Umbilical cord (tissue), 2 donors: ENCODE measurements around the gene GAD1. TPM values are rescaled to one million over a fixed set of nuclear protein-coding genes. Genes with fewer than 3 reads are reported as not detected.

Experiments
- DNase-seq: peaks from one replicate; pipeline ENCODE4 v3.0.0-alpha.2; 2015; ENCODE audit warnings: low spot score
- total RNA-seq: library from RNA; depleted of rRNA; stranded (reverse); fragments of >200 nt; gene quantifications from one replicate; pipeline ENCODE4 v1.2.3, GENCODE V29; 2014; ENCODE audit warnings: low replicate concordance; ENCODE audit not compliant: insufficient read depth

GAD1 gene
- total RNA-seq, 1 donor from 2014 or later: 4.3 TPM

- DNase-seq: no peak
Observed at GRCh38 chr2:170818036-170818751, 1.5 kb downstream of the GAD1 start.

GRCh38 chr2:170818752-170819470, 2.2 kb downstream of the GAD1 start:
- DNase-seq: no peak

- DNase-seq: no peak
Observed at GRCh38 chr2:170819680-170820664, 3.3 kb downstream of the GAD1 start.

DNA sequence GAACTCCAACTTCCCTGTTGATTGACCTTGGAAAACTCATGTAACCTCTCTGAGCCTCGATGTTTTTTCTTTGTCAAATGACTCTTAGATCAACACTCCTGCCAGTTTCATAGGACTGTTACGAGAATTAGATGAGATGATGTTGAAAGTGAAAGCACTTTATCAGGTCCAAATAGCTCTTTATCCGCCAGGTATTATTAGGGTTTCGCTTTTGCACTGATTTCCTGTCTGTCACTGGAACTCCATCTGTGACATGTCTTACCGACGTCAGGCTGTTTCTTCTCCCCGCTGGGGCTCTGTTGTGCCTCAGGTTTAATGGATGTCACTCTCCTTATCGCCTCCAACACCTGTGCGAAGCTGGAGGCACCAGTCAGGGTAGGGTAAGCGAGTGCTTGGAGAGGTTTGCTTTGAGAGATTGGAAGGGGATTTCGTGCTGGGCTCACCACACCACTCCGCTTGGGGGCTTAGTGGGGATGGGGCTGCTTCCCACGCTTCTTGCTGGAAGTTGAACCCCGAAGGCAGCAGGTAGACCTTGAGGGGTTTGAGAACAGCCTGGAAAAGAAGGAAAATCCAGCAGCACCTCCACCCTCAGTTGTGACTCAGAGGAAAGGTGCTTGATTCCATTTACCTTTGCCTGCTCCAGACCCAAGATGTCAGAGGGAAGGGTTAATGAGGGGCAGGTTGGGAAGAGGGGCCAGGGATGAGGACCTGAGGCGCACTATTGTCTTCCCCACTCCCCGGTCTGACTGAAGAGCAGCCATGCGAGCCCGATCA, 4.3 kb downstream of the GAD1 start:
- no peak for DNase-seq

GRCh38 chr2:170821531-170822289, 5.0 kb downstream of the GAD1 start:
- DNase-seq: no peak

GRCh38 chr2:170822290-170823087, 5.8 kb downstream of the GAD1 start:
- no peak for DNase-seq

DNA sequence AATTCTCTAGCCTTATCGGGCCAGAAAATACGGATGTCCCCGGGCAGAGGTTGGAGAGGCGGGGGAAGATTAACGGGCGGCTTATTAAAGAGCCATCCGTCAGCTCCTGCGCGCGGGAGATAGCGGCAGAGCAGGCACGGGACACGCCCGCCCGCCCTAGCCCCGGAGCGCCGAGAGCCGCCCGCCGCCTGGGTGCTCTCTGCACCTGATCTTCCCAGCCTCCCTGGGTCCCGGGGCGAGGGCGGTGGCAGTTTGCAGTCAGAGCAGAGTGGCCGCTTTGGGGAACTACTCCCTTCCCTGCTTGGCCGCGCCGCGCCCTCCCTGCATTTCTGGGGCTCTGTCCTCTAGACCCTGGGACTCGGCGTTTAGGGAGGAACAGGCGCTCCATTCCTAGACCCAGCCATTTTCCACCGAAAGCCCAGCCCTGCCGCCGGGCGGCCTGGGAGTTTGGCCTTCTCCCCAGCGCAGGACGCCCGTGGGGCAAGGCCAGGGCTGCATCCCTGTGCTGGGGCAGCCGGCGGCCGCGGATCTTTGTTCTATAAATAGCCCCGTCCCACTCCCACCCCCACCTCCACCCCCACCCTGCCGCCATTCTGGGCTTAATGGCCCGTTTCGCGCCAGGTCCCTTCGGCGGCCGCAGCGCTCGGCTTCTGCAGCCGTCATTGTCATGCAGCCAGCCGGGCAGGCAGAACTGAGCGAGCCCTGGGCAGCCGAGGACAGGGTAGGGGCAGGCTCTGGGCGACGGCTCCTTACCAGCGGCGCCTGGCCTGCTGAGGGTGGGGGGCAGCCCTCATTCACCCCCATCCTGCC, 6.6 kb downstream of the GAD1 start:
- no peak for DNase-seq

- DNase-seq: no peak
Observed at GRCh38 chr2:170823898-170824215, 7.2 kb downstream of the GAD1 start.

DNA sequence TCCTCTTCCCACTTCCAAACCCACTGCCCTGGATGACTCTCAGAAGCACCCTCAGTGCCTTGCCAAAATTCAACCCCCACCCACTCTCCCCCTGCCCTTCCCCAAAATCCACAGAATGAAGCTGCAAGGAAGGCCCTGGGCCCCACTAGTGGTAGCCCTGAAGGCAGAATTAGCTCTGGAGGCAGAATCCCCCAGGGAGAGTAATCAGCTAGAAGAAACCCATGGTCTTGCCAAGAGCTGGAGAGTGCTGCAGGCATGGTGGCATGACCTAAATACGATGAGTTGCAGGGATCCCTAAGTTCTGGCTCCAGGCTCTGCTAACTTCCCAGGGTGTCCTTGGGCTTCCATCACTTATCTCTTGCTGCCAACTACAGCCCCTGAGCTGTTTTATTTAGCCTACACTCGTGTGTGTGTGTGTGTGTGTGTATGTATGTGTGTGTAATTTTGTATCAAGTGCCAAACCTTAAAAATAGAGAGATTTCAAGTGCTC, 7.9 kb downstream of the GAD1 start:
- no peak for DNase-seq

GRCh38 chr2:170827841-170828532, 11.3 kb downstream of the GAD1 start:
- no peak for DNase-seq

DNA sequence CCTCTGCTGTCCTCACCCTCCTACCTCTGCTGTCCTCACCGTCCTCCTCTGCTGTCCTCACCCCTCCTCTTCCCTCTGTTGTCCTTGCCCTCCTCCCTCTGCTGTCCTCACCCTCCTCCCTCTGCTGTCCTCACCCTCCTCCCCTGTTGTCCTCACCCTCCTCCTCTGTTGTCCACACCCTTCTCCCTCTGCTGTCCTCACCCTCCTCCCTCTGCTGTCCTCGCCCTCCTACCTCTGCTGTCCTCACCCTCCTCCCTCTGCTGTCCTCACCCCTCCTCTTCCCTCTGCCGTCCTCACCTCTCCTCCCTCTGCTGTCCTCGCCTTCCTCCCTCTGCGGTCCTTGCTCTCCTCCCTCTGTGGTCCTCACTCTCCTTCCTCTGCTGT, 11.8 kb downstream of the GAD1 start:
- no peak for DNase-seq

DNA sequence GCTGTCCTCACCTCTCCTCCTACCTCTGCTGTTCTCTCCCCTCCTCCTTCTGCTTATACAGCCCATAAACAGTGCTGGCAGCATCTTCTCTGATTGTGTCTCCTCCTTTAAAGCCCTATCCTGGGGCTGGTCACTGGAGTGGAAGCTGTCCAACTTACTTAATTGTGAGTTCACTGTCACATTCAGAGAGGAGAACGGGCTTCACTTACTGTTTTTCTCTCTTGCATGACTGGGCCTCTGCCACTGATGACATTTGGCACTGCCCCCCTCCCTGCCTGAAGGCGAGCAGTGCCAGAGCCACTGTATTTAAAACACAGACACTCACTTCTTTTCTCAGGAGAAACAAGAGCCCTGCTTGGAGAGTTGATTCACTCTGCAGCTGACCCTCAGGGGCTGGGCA, 12.3 kb downstream of the GAD1 start:
- no peak for DNase-seq

- DNase-seq: no peak
Observed at GRCh38 chr2:170830166-170830565, 13.5 kb downstream of the GAD1 start.

DNA sequence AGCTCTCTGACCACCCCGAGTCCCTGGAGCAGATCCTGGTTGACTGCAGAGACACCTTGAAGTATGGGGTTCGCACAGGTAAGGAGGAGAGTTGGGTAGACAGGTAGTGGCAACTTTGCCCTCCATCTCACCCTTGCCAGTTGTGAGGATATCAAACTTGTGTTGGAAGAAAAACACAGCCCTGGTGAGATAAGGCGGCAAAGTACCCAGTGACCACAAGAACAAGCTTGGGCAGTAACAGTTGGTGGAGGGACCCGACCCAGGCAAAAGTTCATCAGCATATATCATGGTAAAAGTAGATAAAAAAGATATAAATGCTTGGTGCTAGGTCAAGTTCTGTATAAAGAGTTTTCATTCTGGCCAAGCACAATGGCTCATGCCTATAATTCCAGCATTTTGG, 14.4 kb downstream of the GAD1 start:
- no peak for DNase-seq

GRCh38 chr2:170836027-170836426, 19.3 kb downstream of the GAD1 start:
- peak; percentile 49 for DNase-seq

GRCh38 chr2:170840717-170841210, 24.1 kb downstream of the GAD1 start:
- no peak for DNase-seq

GRCh38 chr2:170842785-170843184, 26.1 kb downstream of the GAD1 start:
- no peak for DNase-seq

DNA sequence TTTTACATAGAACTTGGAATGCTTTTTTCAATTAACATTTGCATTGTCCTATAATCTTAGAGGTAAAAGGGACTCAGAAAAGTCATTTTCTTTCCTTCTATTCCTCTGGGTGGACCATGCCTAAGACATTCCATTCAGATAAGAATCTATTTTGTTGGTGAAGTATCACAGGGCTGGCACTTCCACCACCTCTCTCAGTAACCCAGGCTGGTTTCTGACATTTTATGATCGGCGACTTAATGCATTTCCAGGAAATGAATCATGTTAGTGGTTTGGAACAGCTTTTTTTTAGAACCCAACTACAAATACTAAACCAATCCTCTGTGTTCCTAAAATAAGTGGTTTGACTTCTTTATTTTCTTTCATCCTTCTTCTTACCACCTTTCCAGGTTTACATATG, 27.0 kb downstream of the GAD1 start:
- DNase-seq: no peak
